MCF 10A (cell line): Measurements from ENCODE around the gene CFTR. TPM values are rescaled to one million over a fixed set of nuclear protein-coding genes. Genes with fewer than 3 reads are reported as not detected.

Experiments
- BruUV-seq: library from RNA; stranded (reverse); fragments of 400-500 nt; replicated peaks from 2 replicates; lab custom pipeline; 2021; lab: Mats Ljungman, UMichigan
- CTCF ChIA-PET: fragments of 300-600 bp; sonication (Branson Sonifier 250); formaldehyde crosslinking; extraction: SDS; loops from one replicate; lab custom pipeline; 2021; ENCODE audit warnings: antibody characterized with exemption, inconsistent platforms; lab: Yijun Ruan, JAX
- POLR2A ChIA-PET: fragments of 300-600, 350-650 bp; sonication (Branson Sonifier 250); formaldehyde crosslinking; extraction: SDS; loops from one replicate; lab custom pipeline; 2020; ENCODE audit warnings: antibody characterized with exemption, inconsistent platforms; lab: Yijun Ruan, JAX
- DNase-seq: peaks from one replicate; pipeline ENCODE4 v3.0.0-alpha.2; 2018; ENCODE audit not compliant: unreplicated experiment
- H3K27ac Mint-ChIP-seq: one replicate; pipeline ENCODE4 v1.8.0; 2022; ENCODE audit warnings: mild to moderate bottlenecking, low read depth, mixed read lengths; ENCODE audit not compliant: unreplicated experiment
- H3K27me3 Mint-ChIP-seq: one replicate; pipeline ENCODE4 v1.8.0; 2022; ENCODE audit warnings: mixed read lengths; ENCODE audit not compliant: insufficient read depth, unreplicated experiment
- H3K36me3 Mint-ChIP-seq: one replicate; pipeline ENCODE4 v1.8.0; 2022; ENCODE audit warnings: mild to moderate bottlenecking, moderate library complexity, mixed read lengths; ENCODE audit not compliant: insufficient read depth, unreplicated experiment
- H3K4me1 Mint-ChIP-seq: one replicate; pipeline ENCODE4 v1.8.0; 2022; ENCODE audit warnings: mixed read lengths; ENCODE audit not compliant: insufficient read depth, unreplicated experiment
- H3K4me3 Mint-ChIP-seq: one replicate; pipeline ENCODE4 v1.8.0; 2022; ENCODE audit warnings: mild to moderate bottlenecking, moderate library complexity, mixed read lengths; ENCODE audit not compliant: unreplicated experiment
- H3K9me3 Mint-ChIP-seq: one replicate; pipeline ENCODE4 v1.8.0; 2022; ENCODE audit warnings: mixed read lengths; ENCODE audit not compliant: unreplicated experiment
- intact Hi-C: fragments of 100-400 bp; cut with micrococcal nuclease; formaldehyde crosslinking; loops from 2 replicates; pipeline ENCODE4 v1.14.1; 2022
- total RNA-seq: library from RNA; stranded (reverse); gene quantifications from 2 replicates; pipeline ENCODE4 v1.2.3, GENCODE V29; 2022
- TF ChIP-seq, protein P1 (sequence below): fragments of 200-600 bp; IDR thresholded peaks from one replicate; pipeline ENCODE4 v1.8.0; 2022; ENCODE audit warnings: antibody characterized with exemption, mild to moderate bottlenecking; ENCODE audit not compliant: unreplicated experiment

Gene CFTR
- total RNA-seq, 1 experiment from 2014 or later = not detected

DNA sequence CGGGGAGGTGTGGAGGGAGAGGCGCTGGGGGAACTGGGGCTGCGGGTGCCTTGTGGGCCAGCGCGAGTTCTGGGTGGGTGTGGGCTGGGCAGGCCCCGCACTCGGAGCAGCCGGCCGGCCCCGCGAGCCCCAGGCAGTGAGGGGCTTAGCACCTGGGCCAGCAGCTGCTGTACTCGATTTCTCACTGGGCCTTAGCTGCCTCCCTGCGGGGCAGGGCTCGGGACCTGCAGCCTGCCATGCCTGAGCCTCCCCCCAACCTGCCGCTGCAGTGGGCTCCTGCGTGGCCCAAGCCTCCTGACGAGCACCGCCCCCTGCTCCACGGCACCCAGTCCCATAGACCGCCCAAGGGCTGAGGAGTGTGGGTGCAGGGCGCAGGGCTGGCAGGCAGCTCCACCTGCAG lies 116.3 kb downstream of the CFTR start:
- CTCF ChIA-PET = no interaction called here
- Mint-ChIP-seq H3K27ac (no peak overlapping the region), H3K36me3 (peaks cover 4% of the 10 kb centered on the region), H3K27me3 (peaks cover 15% of the 10 kb centered on the region), H3K4me1 (no peaks in the 10 kb centered on the region), H3K9me3 (no peaks in the 10 kb centered on the region), H3K4me3 (no peak overlapping the region)
- no TSS peak for BruUV-seq
- POLR2A ChIA-PET = no interaction called here
- DNase-seq = no peak
- intact Hi-C loops = no loop called here
- TF ChIP-seq, protein P1, sequence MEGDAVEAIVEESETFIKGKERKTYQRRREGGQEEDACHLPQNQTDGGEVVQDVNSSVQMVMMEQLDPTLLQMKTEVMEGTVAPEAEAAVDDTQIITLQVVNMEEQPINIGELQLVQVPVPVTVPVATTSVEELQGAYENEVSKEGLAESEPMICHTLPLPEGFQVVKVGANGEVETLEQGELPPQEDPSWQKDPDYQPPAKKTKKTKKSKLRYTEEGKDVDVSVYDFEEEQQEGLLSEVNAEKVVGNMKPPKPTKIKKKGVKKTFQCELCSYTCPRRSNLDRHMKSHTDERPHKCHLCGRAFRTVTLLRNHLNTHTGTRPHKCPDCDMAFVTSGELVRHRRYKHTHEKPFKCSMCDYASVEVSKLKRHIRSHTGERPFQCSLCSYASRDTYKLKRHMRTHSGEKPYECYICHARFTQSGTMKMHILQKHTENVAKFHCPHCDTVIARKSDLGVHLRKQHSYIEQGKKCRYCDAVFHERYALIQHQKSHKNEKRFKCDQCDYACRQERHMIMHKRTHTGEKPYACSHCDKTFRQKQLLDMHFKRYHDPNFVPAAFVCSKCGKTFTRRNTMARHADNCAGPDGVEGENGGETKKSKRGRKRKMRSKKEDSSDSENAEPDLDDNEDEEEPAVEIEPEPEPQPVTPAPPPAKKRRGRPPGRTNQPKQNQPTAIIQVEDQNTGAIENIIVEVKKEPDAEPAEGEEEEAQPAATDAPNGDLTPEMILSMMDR = no peak

DNA sequence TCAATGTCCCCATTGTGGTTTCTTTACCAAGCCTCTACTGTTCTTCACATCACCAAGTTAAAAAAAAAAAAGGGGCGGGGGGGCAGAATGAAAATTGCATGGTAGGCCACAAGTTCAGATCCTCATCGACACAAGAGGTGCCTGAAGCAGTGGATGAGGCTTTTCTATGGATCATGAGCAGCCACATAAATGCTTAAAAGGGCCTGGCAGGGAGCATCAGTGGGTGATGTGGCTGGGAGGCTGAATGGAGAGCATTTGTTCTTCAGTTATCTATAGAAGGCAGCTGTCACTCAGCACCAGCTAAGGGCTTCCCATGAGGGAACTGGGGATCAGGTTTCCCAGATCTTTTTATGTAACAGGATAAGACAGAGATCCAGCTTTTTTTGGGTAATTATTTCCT lies 117.9 kb downstream of the CFTR start:
- Mint-ChIP-seq H3K27me3 (peaks cover 12% of the 10 kb centered on the region), H3K4me3 (no peak overlapping the region), H3K27ac (no peak overlapping the region), H3K4me1 (no peaks in the 10 kb centered on the region), H3K9me3 (no peaks in the 10 kb centered on the region), H3K36me3 (peaks cover 4% of the 10 kb centered on the region)
- CTCF ChIA-PET = interaction anchor here (1.1 kb wide), 1 partner anchor 20 kb away, joined by 3 read pairs; no protein-coding TSS in a partner anchor
- intact Hi-C loops = no loop called here
- no peak for DNase-seq
- TF ChIP-seq, protein P1 = no peak
- no TSS peak for BruUV-seq
- POLR2A ChIA-PET = no interaction called here

DNA sequence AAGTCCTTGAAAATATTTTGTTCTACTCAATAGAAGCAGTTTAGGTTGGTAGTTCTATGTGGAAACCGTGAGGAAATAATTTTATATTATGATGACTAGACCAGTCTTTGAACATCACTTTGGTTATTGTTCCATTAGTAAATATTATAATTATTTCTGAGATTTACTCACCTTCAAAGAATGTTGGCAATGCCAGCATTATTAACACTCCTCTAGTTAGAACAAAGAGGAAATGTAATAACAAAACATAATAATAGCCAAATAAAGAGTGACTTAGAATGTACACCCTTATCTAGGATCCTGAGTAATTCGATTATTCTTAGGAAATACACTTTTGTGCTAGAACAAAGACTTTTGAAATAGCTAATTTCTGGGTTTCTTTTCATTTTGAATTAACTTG lies 121.1 kb downstream of the CFTR start:
- TF ChIP-seq, protein P1 = no peak
- CTCF ChIA-PET = no interaction called here
- Mint-ChIP-seq H3K4me3 (no peak overlapping the region), H3K27ac (no peak overlapping the region), H3K4me1 (no peaks in the 10 kb centered on the region), H3K9me3 (no peaks in the 10 kb centered on the region), H3K36me3 (peaks cover 4% of the 10 kb centered on the region), H3K27me3 (peaks cover 33% of the 10 kb centered on the region)
- intact Hi-C loops = no loop called here
- no peak for DNase-seq
- POLR2A ChIA-PET = no interaction called here
- no TSS peak for BruUV-seq

DNA sequence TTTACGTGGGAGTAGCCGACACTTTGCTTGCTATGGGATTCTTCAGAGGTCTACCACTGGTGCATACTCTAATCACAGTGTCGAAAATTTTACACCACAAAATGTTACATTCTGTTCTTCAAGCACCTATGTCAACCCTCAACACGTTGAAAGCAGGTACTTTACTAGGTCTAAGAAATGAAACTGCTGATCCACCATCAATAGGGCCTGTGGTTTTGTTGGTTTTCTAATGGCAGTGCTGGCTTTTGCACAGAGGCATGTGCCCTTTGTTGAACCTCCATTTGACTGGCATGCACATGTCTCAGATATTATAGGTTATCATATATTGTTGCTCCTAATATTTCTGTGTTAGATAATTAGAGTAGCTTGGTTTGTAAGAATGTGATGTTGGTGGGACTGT lies 123.8 kb downstream of the CFTR start:
- TF ChIP-seq, protein P1 = no peak
- H3K4me1 Mint-ChIP-seq = no peaks in the 10 kb centered on the region
- no peak overlapping the region for H3K4me3 Mint-ChIP-seq
- no TSS peak for BruUV-seq
- no peak overlapping the region for H3K27ac Mint-ChIP-seq
- H3K36me3 Mint-ChIP-seq = no peaks in the 10 kb centered on the region
- ChIA-PET CTCF (no interaction called here), POLR2A (no interaction called here)
- intact Hi-C loops = no loop called here
- no peaks in the 10 kb centered on the region for H3K9me3 Mint-ChIP-seq
- peaks cover 55% of the 10 kb centered on the region for H3K27me3 Mint-ChIP-seq
- DNase-seq = no peak
